ENCODE results near the gene PAPPA.

Gene PAPPA

GRCh38 chr9:116420993-116421538 is 267.5 kb downstream of the PAPPA start:
- no peak for DNase-seq (ENCODE audit: low spot score)

- no peak for DNase-seq (ENCODE audit: low spot score)
Observed at GRCh38 chr9:116422119-116422979, 268.8 kb downstream of the PAPPA start.

- no peak for DNase-seq (ENCODE audit: low spot score)
Observed at GRCh38 chr9:116423149-116423548, 269.6 kb downstream of the PAPPA start.

GRCh38 chr9:116425244-116425643 is 271.7 kb downstream of the PAPPA start:
- DNase-seq (ENCODE audit: low spot score), result no peak

- DNase-seq (ENCODE audit: low spot score), result no peak
Observed at GRCh38 chr9:116430849-116431248, 277.3 kb downstream of the PAPPA start.

- DNase-seq (ENCODE audit: low spot score), result no peak
Observed at GRCh38 chr9:116432051-116432450, 278.5 kb downstream of the PAPPA start.

- no peak for DNase-seq (ENCODE audit: low spot score)
Observed at GRCh38 chr9:116434314-116434713, 280.7 kb downstream of the PAPPA start.

- DNase-seq (ENCODE audit: low spot score), result no peak
Observed at GRCh38 chr9:116435706-116436105, 282.1 kb downstream of the PAPPA start.

GRCh38 chr9:116436121-116436520 is 282.5 kb downstream of the PAPPA start:
- no peak for DNase-seq (ENCODE audit: low spot score)

- no peak for DNase-seq (ENCODE audit: low spot score)
Observed at GRCh38 chr9:116437411-116438370, 284.1 kb downstream of the PAPPA start.

GRCh38 chr9:116442528-116442927 is 288.9 kb downstream of the PAPPA start:
- no peak for DNase-seq (ENCODE audit: low spot score)

GRCh38 chr9:116447934-116448333 is 294.3 kb downstream of the PAPPA start:
- no peak for DNase-seq (ENCODE audit: low spot score)

GRCh38 chr9:116448431-116448830 is 294.8 kb downstream of the PAPPA start:
- no peak for DNase-seq (ENCODE audit: low spot score)

GRCh38 chr9:116449949-116450348 is 296.4 kb downstream of the PAPPA start:
- DNase-seq (ENCODE audit: low spot score), result no peak

GRCh38 chr9:116450378-116451139 is 297.0 kb downstream of the PAPPA start:
- DNase-seq (ENCODE audit: low spot score), result no peak

- no peak for DNase-seq (ENCODE audit: low spot score)
Observed at GRCh38 chr9:116451500-116452115, 298.0 kb downstream of the PAPPA start.
